Measurements from ENCODE around the gene POLR1E. TPM values are rescaled to one million over a fixed set of nuclear protein-coding genes. Genes with fewer than 3 reads are reported as not detected.

POLR1E gene
- total and polyA plus RNA-seq, 2 of the 8 experiments (the other 6 are each of a cell fraction or from before 2014, with no cell fraction given), result 16.0 to 40.0 TPM

DNA sequence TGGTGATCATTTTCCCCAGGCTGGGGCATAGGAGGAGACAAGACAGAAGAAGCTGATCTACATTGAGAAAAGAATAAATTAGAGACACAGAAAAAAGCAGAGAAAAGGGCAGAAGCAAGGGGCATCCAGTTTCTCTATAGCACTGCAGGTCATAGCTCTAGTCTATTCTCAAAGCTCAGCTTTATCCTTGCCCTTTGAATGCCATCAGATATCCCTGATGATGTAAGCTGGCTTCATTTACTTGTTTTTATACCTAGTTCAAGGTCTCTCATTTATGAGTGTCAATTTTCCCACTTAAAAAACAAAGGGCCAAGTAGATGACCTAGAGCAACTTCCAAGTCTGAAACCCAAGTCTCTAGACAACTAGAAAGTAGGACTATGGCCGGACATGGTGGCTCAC lies 57.7 kb downstream of the POLR1E start (continued):
- TF ChIP-seq, protein P1, sequence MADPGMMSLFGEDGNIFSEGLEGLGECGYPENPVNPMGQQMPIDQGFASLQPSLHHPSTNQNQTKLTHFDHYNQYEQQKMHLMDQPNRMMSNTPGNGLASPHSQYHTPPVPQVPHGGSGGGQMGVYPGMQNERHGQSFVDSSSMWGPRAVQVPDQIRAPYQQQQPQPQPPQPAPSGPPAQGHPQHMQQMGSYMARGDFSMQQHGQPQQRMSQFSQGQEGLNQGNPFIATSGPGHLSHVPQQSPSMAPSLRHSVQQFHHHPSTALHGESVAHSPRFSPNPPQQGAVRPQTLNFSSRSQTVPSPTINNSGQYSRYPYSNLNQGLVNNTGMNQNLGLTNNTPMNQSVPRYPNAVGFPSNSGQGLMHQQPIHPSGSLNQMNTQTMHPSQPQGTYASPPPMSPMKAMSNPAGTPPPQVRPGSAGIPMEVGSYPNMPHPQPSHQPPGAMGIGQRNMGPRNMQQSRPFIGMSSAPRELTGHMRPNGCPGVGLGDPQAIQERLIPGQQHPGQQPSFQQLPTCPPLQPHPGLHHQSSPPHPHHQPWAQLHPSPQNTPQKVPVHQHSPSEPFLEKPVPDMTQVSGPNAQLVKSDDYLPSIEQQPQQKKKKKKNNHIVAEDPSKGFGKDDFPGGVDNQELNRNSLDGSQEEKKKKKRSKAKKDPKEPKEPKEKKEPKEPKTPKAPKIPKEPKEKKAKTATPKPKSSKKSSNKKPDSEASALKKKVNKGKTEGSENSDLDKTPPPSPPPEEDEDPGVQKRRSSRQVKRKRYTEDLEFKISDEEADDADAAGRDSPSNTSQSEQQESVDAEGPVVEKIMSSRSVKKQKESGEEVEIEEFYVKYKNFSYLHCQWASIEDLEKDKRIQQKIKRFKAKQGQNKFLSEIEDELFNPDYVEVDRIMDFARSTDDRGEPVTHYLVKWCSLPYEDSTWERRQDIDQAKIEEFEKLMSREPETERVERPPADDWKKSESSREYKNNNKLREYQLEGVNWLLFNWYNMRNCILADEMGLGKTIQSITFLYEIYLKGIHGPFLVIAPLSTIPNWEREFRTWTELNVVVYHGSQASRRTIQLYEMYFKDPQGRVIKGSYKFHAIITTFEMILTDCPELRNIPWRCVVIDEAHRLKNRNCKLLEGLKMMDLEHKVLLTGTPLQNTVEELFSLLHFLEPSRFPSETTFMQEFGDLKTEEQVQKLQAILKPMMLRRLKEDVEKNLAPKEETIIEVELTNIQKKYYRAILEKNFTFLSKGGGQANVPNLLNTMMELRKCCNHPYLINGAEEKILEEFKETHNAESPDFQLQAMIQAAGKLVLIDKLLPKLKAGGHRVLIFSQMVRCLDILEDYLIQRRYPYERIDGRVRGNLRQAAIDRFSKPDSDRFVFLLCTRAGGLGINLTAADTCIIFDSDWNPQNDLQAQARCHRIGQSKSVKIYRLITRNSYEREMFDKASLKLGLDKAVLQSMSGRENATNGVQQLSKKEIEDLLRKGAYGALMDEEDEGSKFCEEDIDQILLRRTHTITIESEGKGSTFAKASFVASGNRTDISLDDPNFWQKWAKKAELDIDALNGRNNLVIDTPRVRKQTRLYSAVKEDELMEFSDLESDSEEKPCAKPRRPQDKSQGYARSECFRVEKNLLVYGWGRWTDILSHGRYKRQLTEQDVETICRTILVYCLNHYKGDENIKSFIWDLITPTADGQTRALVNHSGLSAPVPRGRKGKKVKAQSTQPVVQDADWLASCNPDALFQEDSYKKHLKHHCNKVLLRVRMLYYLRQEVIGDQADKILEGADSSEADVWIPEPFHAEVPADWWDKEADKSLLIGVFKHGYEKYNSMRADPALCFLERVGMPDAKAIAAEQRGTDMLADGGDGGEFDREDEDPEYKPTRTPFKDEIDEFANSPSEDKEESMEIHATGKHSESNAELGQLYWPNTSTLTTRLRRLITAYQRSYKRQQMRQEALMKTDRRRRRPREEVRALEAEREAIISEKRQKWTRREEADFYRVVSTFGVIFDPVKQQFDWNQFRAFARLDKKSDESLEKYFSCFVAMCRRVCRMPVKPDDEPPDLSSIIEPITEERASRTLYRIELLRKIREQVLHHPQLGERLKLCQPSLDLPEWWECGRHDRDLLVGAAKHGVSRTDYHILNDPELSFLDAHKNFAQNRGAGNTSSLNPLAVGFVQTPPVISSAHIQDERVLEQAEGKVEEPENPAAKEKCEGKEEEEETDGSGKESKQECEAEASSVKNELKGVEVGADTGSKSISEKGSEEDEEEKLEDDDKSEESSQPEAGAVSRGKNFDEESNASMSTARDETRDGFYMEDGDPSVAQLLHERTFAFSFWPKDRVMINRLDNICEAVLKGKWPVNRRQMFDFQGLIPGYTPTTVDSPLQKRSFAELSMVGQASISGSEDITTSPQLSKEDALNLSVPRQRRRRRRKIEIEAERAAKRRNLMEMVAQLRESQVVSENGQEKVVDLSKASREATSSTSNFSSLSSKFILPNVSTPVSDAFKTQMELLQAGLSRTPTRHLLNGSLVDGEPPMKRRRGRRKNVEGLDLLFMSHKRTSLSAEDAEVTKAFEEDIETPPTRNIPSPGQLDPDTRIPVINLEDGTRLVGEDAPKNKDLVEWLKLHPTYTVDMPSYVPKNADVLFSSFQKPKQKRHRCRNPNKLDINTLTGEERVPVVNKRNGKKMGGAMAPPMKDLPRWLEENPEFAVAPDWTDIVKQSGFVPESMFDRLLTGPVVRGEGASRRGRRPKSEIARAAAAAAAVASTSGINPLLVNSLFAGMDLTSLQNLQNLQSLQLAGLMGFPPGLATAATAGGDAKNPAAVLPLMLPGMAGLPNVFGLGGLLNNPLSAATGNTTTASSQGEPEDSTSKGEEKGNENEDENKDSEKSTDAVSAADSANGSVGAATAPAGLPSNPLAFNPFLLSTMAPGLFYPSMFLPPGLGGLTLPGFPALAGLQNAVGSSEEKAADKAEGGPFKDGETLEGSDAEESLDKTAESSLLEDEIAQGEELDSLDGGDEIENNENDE (IDR thresholded peaks at IDR 0.05; ENCODE audit: insufficient replicate concordance, low read length), result no peak
- no peak for TF ChIP-seq RFX5 (IDR thresholded peaks at IDR 0.05; ENCODE audit: borderline replicate concordance, low read depth, low read length)
- TF ChIP-seq CREB1 (IDR thresholded peaks at IDR 0.05), result no peak
- no peak for TF ChIP-seq BCL11A (IDR thresholded peaks at IDR 0.05; ENCODE audit: low read depth in 2 of 2, low read length in 2 of 2)
- TF ChIP-seq JUN (IDR thresholded peaks at IDR 0.05; ENCODE audit: low read depth, low read length), result no peak
- TF ChIP-seq CBX5 (IDR thresholded peaks at IDR 0.05; ENCODE audit: low read depth, low read length), result no peak

Measured in H1 (cell line).